MM.1S (cell line): Measurements from ENCODE around the gene CHRNA4.
A peak's percentile ranks its signal among the peaks of the same experiment; 100 is the strongest.

Experiments used
- DNase-seq: peaks from one replicate; pipeline ENCODE4 v3.0.0-alpha.2; 2015
- H2AFZ ChIP-seq: fragments of 300-600 bp; sonication (generic); 2 replicates; pipeline ENCODE4 v1.6.0; 2016; ENCODE audit warnings: antibody characterized with exemption, low read length
- H3F3A ChIP-seq: fragments of 300-600 bp; sonication (generic); 2 replicates; pipeline ENCODE4 v1.6.1; 2016; ENCODE audit warnings: mild to moderate bottlenecking, antibody characterized with exemption, low read length, moderate library complexity, mixed read lengths; ENCODE audit not compliant: insufficient read depth
- H3K27ac ChIP-seq: fragments of 300-600 bp; sonication (generic); 2 replicates; pipeline ENCODE4 v1.5.1; 2016; ENCODE audit warnings: mild to moderate bottlenecking, low read length
- H3K27me3 ChIP-seq: fragments of 300-600 bp; sonication (generic); replicated peaks from 2 replicates; pipeline ENCODE4 v1.6.0; 2016; ENCODE audit warnings: low read length; ENCODE audit not compliant: insufficient read depth
- H3K36me3 ChIP-seq: fragments of 300-600 bp; sonication (generic); replicated peaks from 2 replicates; pipeline ENCODE4 v1.6.1; 2016; ENCODE audit warnings: mild to moderate bottlenecking, low read length, mixed read lengths; ENCODE audit not compliant: insufficient read depth
- H3K4me1 ChIP-seq: fragments of 300-600 bp; sonication (generic); 2 replicates; pipeline ENCODE4 v1.6.1; 2016; ENCODE audit warnings: low read length, mixed read lengths
- H3K4me2 ChIP-seq: fragments of 300-600 bp; sonication (generic); 2 replicates; pipeline ENCODE4 v1.6.0; 2016; ENCODE audit warnings: low read depth, low read length
- H3K4me3 ChIP-seq: fragments of 300-600 bp; sonication (generic); 2 replicates; pipeline ENCODE4 v1.5.1; 2016; ENCODE audit warnings: low read length, mixed read lengths
- H3K79me2 ChIP-seq: fragments of 300-600 bp; sonication (generic); 2 replicates; pipeline ENCODE4 v1.6.1; 2016; ENCODE audit warnings: mixed run types, low read length, mixed read lengths
- H3K9ac ChIP-seq: fragments of 300-600 bp; sonication (generic); 2 replicates; pipeline ENCODE4 v1.6.1; 2016; ENCODE audit warnings: low read length, mixed read lengths
- H3K9me2 ChIP-seq: fragments of 300-600 bp; sonication (generic); replicated peaks from 2 replicates; pipeline ENCODE4 v1.6.1; 2016; ENCODE audit warnings: mild to moderate bottlenecking, low read length, mixed read lengths; ENCODE audit not compliant: insufficient read depth
- H3K9me3 ChIP-seq: fragments of 300-600 bp; sonication (generic); replicated peaks from 2 replicates; pipeline ENCODE4 v1.6.1; 2016; ENCODE audit warnings: mild to moderate bottlenecking, low read length, mixed read lengths; ENCODE audit not compliant: insufficient read depth
- H4K20me1 ChIP-seq: fragments of 300-600 bp; sonication (generic); 2 replicates; pipeline ENCODE4 v1.6.1; 2016; ENCODE audit warnings: mild to moderate bottlenecking, low read length, moderate library complexity, mixed read lengths; ENCODE audit not compliant: insufficient read depth
- CTCF ChIP-seq: fragments of 300-600 bp; sonication (generic); IDR thresholded peaks from 2 replicates; pipeline ENCODE4 v1.5.1; 2016; ENCODE audit warnings: antibody characterized with exemption, low read length, mixed read lengths
- EZH2 ChIP-seq: fragments of 300-600 bp; sonication (generic); optimal IDR thresholded peaks from 2 replicates; pipeline ENCODE3; 2017; ENCODE audit warnings: low read depth, mild to moderate bottlenecking, antibody characterized with exemption, low read length, mixed read lengths
- EZH2phosphoT487 ChIP-seq: fragments of 300-600 bp; sonication (generic); IDR thresholded peaks from 2 replicates; pipeline ENCODE4 v1.6.1; 2018; ENCODE audit warnings: antibody characterized with exemption, low read length

Gene CHRNA4

GRCh38 chr20:63322933-63323273 is 38.2 kb downstream of the CHRNA4 start:
- H3K4me2 ChIP-seq = no peak overlapping the region
- no peaks in the 10 kb centered on the region for H4K20me1 ChIP-seq
- no peaks in the 10 kb centered on the region for H3K79me2 ChIP-seq
- no peaks in the 10 kb centered on the region for H3K4me1 ChIP-seq
- no peak overlapping the region for H3K9ac ChIP-seq
- no peaks in the 10 kb centered on the region for H3K36me3 ChIP-seq
- no peak overlapping the region for H3K4me3 ChIP-seq
- DNase-seq = no peak
- H3K27me3 ChIP-seq = peaks cover 74% of the 10 kb centered on the region
- H3F3A ChIP-seq = no peaks in the 10 kb centered on the region
- TF ChIP-seq CTCF (no peak), EZH2phosphoT487 (no peak), EZH2 (peak; percentile 61)
- no peaks in the 10 kb centered on the region for H3K9me3 ChIP-seq
- no peak overlapping the region for H3K27ac ChIP-seq
- H2AFZ ChIP-seq = no peak overlapping the region
- no peaks in the 10 kb centered on the region for H3K9me2 ChIP-seq

- H3K4me2 ChIP-seq = no peak overlapping the region
- no peaks in the 10 kb centered on the region for H3K36me3 ChIP-seq
- DNase-seq = no peak
- no peaks in the 10 kb centered on the region for H3F3A ChIP-seq
- no peak overlapping the region for H3K4me3 ChIP-seq
- no peaks in the 10 kb centered on the region for H3K4me1 ChIP-seq
- no peak overlapping the region for H2AFZ ChIP-seq
- no peak for TF ChIP-seq EZH2phosphoT487
- TF ChIP-seq CTCF = no peak
- TF ChIP-seq EZH2 = no peak
- H4K20me1 ChIP-seq = no peaks in the 10 kb centered on the region
- no peaks in the 10 kb centered on the region for H3K79me2 ChIP-seq
- H3K27me3 ChIP-seq = peaks cover 79% of the 10 kb centered on the region
- H3K9me3 ChIP-seq = no peaks in the 10 kb centered on the region
- H3K27ac ChIP-seq = no peak overlapping the region
- no peak overlapping the region for H3K9ac ChIP-seq
- H3K9me2 ChIP-seq = no peaks in the 10 kb centered on the region
Observed at GRCh38 chr20:63322146-63322932, 38.8 kb downstream of the CHRNA4 start.

GRCh38 chr20:63321148-63321831 is 39.9 kb downstream of the CHRNA4 start:
- H3K9ac ChIP-seq = no peak overlapping the region
- no peaks in the 10 kb centered on the region for H3K9me2 ChIP-seq
- TF ChIP-seq CTCF (no peak), EZH2 (no peak), EZH2phosphoT487 (no peak)
- H3K9me3 ChIP-seq = no peaks in the 10 kb centered on the region
- no peak overlapping the region for H3K4me3 ChIP-seq
- no peak overlapping the region for H3K4me2 ChIP-seq
- no peak overlapping the region for H2AFZ ChIP-seq
- no peaks in the 10 kb centered on the region for H3K4me1 ChIP-seq
- H3K79me2 ChIP-seq = no peaks in the 10 kb centered on the region
- H4K20me1 ChIP-seq = no peaks in the 10 kb centered on the region
- no peak overlapping the region for H3K27ac ChIP-seq
- no peak for DNase-seq
- H3F3A ChIP-seq = no peaks in the 10 kb centered on the region
- H3K27me3 ChIP-seq = peaks cover 90% of the 10 kb centered on the region
- no peaks in the 10 kb centered on the region for H3K36me3 ChIP-seq
